C4-2B (cell line): ENCODE measurements around the gene SUSD1.

Experiments used
- CTCF ChIP-seq: fragments of 450-650 bp; conservative IDR thresholded peaks from 2 replicates; pipeline ENCODE4 v1.5.1; 2017; ENCODE audit warnings: mild to moderate bottlenecking
- ZFX ChIP-seq: fragments of 450-650 bp; IDR thresholded peaks from 2 replicates; pipeline ENCODE4 v1.6.1; 2017

GRCh38 chr9:112097712-112098688, 77.1 kb downstream of the SUSD1 start:
- TF ChIP-seq CTCF (peak; percentile 95), ZFX (no peak)
